SK-N-SH (cell line): ENCODE measurements around the gene KIF21B. TPM values are rescaled to one million over a fixed set of nuclear protein-coding genes. Genes with fewer than 3 reads are reported as not detected.

Source experiments
- CHD2 ChIP-seq: fragments of 150-350 bp; IDR thresholded peaks from 2 replicates; pipeline ENCODE4 v1.6.1; 2018; ENCODE audit warnings: low read length; ENCODE audit not compliant: partially characterized antibody
- CTCF ChIP-seq: fragments of 200-600 bp; sonication (generic); IDR thresholded peaks from 2 replicates; pipeline ENCODE4 v1.6.1; 2017; ENCODE audit warnings: antibody characterized with exemption, mild to moderate bottlenecking, moderate library complexity
- EP300 ChIP-seq, 2 experiments: IDR thresholded peaks; 2 replicates each; pipeline versions ENCODE4 v1.4.0 to v1.6.1; 2012; ENCODE audit warnings: borderline replicate concordance in 1 of 2, low read depth in 1 of 2, low read length in 1 of 2
- GABPA ChIP-seq: IDR thresholded peaks from 2 replicates; pipeline ENCODE4 v1.4.0; 2012; ENCODE audit warnings: low read depth, mild to moderate bottlenecking
- MEF2A ChIP-seq: IDR thresholded peaks from 2 replicates; pipeline ENCODE4 v1.4.0; 2012; ENCODE audit warnings: low read depth, borderline replicate concordance
- POLR2AphosphoS5 ChIP-seq: IDR thresholded peaks from 2 replicates; pipeline ENCODE4 v1.6.1; 2012; ENCODE audit warnings: low read depth, low read length
- RCOR1 ChIP-seq: fragments of 150-350 bp; IDR thresholded peaks from 2 replicates; pipeline ENCODE4 v1.6.1; 2017; ENCODE audit warnings: antibody characterized with exemption, low read length
- REST ChIP-seq: IDR thresholded peaks from 2 replicates; pipeline ENCODE4 v1.6.1; 2012; ENCODE audit warnings: mild to moderate bottlenecking, low read depth, low read length, moderate library complexity
- RFX5 ChIP-seq: IDR thresholded peaks from 2 replicates; pipeline ENCODE4 v1.6.1; 2012; ENCODE audit warnings: mild to moderate bottlenecking, improper control_type of control experiment, low read length
- SIN3A ChIP-seq: IDR thresholded peaks from 2 replicates; pipeline ENCODE4 v1.6.1; 2012; ENCODE audit warnings: low read depth, mild to moderate bottlenecking, low read length, moderate library complexity, borderline replicate concordance
- USF1 ChIP-seq: IDR thresholded peaks from 2 replicates; pipeline ENCODE4 v1.4.0; 2012; ENCODE audit warnings: low read depth, borderline replicate concordance
- USF2 ChIP-seq: fragments of 150-350 bp; IDR thresholded peaks from 2 replicates; pipeline ENCODE4 v1.6.1; 2017; ENCODE audit warnings: antibody characterized with exemption, low read length, low read depth, borderline replicate concordance
- polyA plus RNA-seq, 3 experiments: library from polyadenylated mRNA; depleted of rRNA; stranded (reverse); fragments of >200 nt; gene quantifications; 2 replicates each; pipeline ENCODE4 v1.2.3, GENCODE V29; 2012

KIF21B gene
- polyA plus RNA-seq, 1 of the 3 experiments (the other 2 are of a cell fraction): 0.26 TPM

- TF ChIP-seq RFX5: no peak
- no peak for TF ChIP-seq USF1
- TF ChIP-seq CTCF: peak; percentile 79
- TF ChIP-seq CHD2: no peak
- no peak for TF ChIP-seq RCOR1
- no peak for TF ChIP-seq USF2
- no peak for TF ChIP-seq POLR2AphosphoS5
- no peak for TF ChIP-seq MEF2A
- TF ChIP-seq GABPA: no peak
- no peak for TF ChIP-seq EP300 (IDR thresholded peaks at IDR 0.05; ENCODE audit: borderline replicate concordance in 1 of 2, low read depth in 1 of 2, low read length in 1 of 2)
- no peak for TF ChIP-seq REST
- no peak for TF ChIP-seq SIN3A
Measured at GRCh38 chr1:200971955-200972711, 51.4 kb downstream of the KIF21B start (continued).
